Kidney epithelial cell (primary cell): Measurements from ENCODE around the gene CLCNKB. TPM values are rescaled to one million over a fixed set of nuclear protein-coding genes. Genes with fewer than 3 reads are reported as not detected.
"Not testable (repeated sequence)": the region's sequence is repeated elsewhere in the genome, so short reads cannot be mapped to it uniquely, and the experiment has no call there.

Experiments
- DNase-seq: peaks from one replicate; pipeline ENCODE4 v3.0.0-alpha.2; 2010; ENCODE audit warnings: low read depth
- H3K27me3 ChIP-seq: 2 replicates; pipeline ENCODE4 v1.6.0; 2011; ENCODE audit warnings: low read length; ENCODE audit not compliant: control insufficient read depth, insufficient read depth
- H3K36me3 ChIP-seq: 2 replicates; pipeline ENCODE4 v1.5.1; 2011; ENCODE audit warnings: low read length; ENCODE audit not compliant: control insufficient read depth, insufficient read depth
- H3K4me3 ChIP-seq: 2 replicates; pipeline ENCODE4 v1.5.1; 2011; ENCODE audit warnings: low read depth, mild to moderate bottlenecking, control low read depth, low read length
- CTCF ChIP-seq: IDR thresholded peaks from 2 replicates; pipeline ENCODE4 v1.5.1; 2011; ENCODE audit warnings: mild to moderate bottlenecking, moderate library complexity, low read length, control low read depth, inconsistent platforms; ENCODE audit not compliant: insufficient read depth, poor library complexity, severe bottlenecking
- total RNA-seq: library from RNA; depleted of rRNA; stranded (reverse); fragments of >200 nt; gene quantifications from 2 replicates; pipeline ENCODE4 v1.2.3, GENCODE V29; 2015

The CLCNKB gene
- total RNA-seq, 1 donor from 2014 or later = 0.50 TPM

GRCh38 chr1:16038620-16038912, 5.0 kb upstream of the CLCNKB start:
- no peak for DNase-seq
- Histone ChIP-seq H3K4me3 (no peak overlapping the region), H3K27me3 (peaks cover 30% of the 10 kb centered on the region), H3K36me3 (no peaks in the 10 kb centered on the region)
- TF ChIP-seq CTCF = no peak

- DNase-seq, H3K4me3 ChIP-seq, H3K36me3 ChIP-seq: not testable (repeated sequence)
- peaks cover 28% of the 10 kb centered on the region for H3K27me3 ChIP-seq
These were observed 3.7 kb upstream of the CLCNKB start for GRCh38 chr1:16039871-16040270.

- H3K4me3 ChIP-seq = no peak overlapping the region
- H3K27me3 ChIP-seq = peaks cover 33% of the 10 kb centered on the region
- H3K36me3 ChIP-seq = no peaks in the 10 kb centered on the region
- TF ChIP-seq CTCF = no peak
- no peak for DNase-seq
These were observed 2.4 kb upstream of the CLCNKB start for GRCh38 chr1:16041200-16041599.

DNA sequence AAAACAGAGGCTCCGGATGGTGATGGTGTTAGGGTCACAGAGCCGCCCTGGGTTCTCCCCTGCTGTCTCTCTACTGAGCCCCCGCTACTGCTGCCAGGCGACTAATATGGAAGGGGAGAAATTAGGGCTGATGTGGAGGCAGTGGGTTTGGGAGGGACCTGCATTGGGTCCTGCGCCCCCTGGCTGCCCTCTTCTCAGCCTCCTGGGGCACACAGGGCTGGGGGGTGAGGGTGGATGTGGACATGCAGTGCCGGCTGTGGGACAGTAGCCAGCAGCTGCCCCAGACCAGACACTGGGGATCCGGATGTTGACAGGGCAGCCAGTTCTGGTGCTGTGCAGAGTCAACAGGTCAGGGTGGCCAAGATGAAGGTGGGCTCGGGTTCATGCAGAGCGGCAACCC, 1.5 kb upstream of the CLCNKB start:
- no peaks in the 10 kb centered on the region for H3K36me3 ChIP-seq
- H3K27me3 ChIP-seq = peaks cover 35% of the 10 kb centered on the region
- DNase-seq = no peak
- no peak overlapping the region for H3K4me3 ChIP-seq
- no peak for TF ChIP-seq CTCF

DNA sequence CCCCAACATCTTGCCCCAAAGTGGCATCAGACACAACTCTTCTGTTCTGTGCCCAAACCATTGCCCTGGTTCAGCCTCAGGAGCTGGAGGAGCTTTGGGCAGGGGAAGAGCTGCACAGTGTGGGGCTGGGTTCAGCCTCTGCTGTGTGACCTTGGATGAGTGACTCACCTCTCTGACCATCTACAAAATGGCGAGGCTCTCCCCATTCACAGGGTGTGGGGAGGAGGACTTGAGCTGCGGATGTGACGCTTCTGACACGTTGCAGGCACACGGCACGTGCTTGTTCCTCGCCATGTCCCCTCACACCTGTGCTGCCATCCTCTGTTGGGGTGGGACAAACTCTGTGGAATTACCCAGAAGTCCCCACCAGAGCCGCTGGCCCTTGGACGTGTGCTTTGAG, 928 bp upstream of the CLCNKB start:
- H3K4me3 ChIP-seq, H3K36me3 ChIP-seq, DNase-seq: not testable (repeated sequence)
- H3K27me3 ChIP-seq = peaks cover 33% of the 10 kb centered on the region

GRCh38 chr1:16043950-16044349, 368 bp downstream of the CLCNKB start:
- peaks cover 28% of the 10 kb centered on the region for H3K27me3 ChIP-seq
- no peak for DNase-seq
- no peaks in the 10 kb centered on the region for H3K36me3 ChIP-seq
- no peak for TF ChIP-seq CTCF
- no peak overlapping the region for H3K4me3 ChIP-seq

DNA sequence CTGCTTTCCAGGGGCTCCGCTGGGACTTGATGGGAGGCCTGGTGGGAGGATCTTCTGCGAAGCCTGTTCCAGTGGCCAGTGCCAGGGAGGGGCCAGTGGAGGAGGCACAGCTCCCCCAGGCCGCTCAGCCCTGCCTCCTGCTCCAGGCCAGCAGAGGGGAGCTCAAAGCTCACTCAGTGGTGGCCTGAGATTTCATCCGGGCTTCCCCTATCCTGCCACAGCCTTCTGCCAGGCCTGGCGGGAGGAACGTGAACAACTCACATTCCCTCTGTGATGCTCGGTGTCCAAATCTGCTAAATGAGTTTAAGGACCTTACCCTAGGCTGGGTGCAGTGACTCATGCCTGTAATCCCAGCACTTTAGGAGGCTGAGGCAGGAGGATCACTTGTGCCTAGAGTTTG, 3.3 kb downstream of the CLCNKB start:
- H3K4me3 ChIP-seq = no peak overlapping the region
- H3K36me3 ChIP-seq = no peaks in the 10 kb centered on the region
- DNase-seq = no peak
- H3K27me3 ChIP-seq = peaks cover 18% of the 10 kb centered on the region
- no peak for TF ChIP-seq CTCF
